SK-N-SH treated with all-trans-retinoic acid at 6 μM for 48 hours (cell line): ENCODE results near the gene ADCK1.

Experiments used
- ATAC-seq: fragments of 200-7000 bp; cut with Tn5 transposase; 3 replicates; pipeline ENCODE4 v1.9.1; 2020; ENCODE audit warnings: mild to moderate bottlenecking, moderate library complexity
- ARNTL ChIP-seq: fragments of 450-650 bp; formaldehyde crosslinking; IDR thresholded peaks from 2 replicates; pipeline ENCODE4 v1.5.0; 2020; ENCODE audit warnings: low read depth, mild to moderate bottlenecking, moderate library complexity, borderline replicate concordance
- BACH2 ChIP-seq: fragments of 250-450 bp; sonication (Bioruptor Pico); IDR thresholded peaks from 2 replicates; pipeline ENCODE4 v1.9.0; 2021; ENCODE audit warnings: mild to moderate bottlenecking, borderline replicate concordance
- CREB5 ChIP-seq: fragments of 250-450 bp; sonication (Bioruptor Pico); IDR thresholded peaks from 2 replicates; pipeline ENCODE4 v1.5.1; 2020; ENCODE audit warnings: low read depth, mild to moderate bottlenecking, moderate library complexity
- CSDC2 ChIP-seq: fragments of 250-450 bp; sonication (Bioruptor Pico); IDR thresholded peaks from 2 replicates; pipeline ENCODE4 v1.5.0; 2020; ENCODE audit warnings: mild to moderate bottlenecking, moderate library complexity
- CSRNP3 ChIP-seq: fragments of 250-450 bp; sonication (Bioruptor Pico); IDR thresholded peaks from 2 replicates; pipeline ENCODE4 v1.5.1; 2021; ENCODE audit warnings: mild to moderate bottlenecking, moderate library complexity
- ESRRG ChIP-seq: fragments of 250-450 bp; sonication (Bioruptor Pico); IDR thresholded peaks from 2 replicates; pipeline ENCODE4 v1.6.1; 2021; ENCODE audit warnings: mild to moderate bottlenecking
- GLIS3 ChIP-seq: fragments of 250-450 bp; sonication (Bioruptor Pico); IDR thresholded peaks from 2 replicates; pipeline ENCODE4 v1.5.0; 2020; ENCODE audit warnings: mild to moderate bottlenecking, moderate library complexity
- ISL1 ChIP-seq: fragments of 250-450 bp; sonication (Bioruptor Pico); IDR thresholded peaks from 2 replicates; pipeline ENCODE4 v2.1.2; 2022; ENCODE audit warnings: mild to moderate bottlenecking, moderate library complexity
- OSR1 ChIP-seq: fragments of 250-450 bp; sonication (Bioruptor Pico); IDR thresholded peaks from 2 replicates; pipeline ENCODE4 v1.8.0; 2022; ENCODE audit warnings: moderate library complexity, mild to moderate bottlenecking, inconsistent platforms
- PATZ1 ChIP-seq: fragments of 250-450 bp; sonication (Bioruptor Pico); IDR thresholded peaks from 2 replicates; pipeline ENCODE4 v1.8.0; 2020; ENCODE audit warnings: mild to moderate bottlenecking, moderate library complexity, borderline replicate concordance
- POU6F1 ChIP-seq: fragments of 250-450 bp; sonication (Bioruptor Pico); IDR thresholded peaks from 2 replicates; pipeline ENCODE4 v1.8.0; 2021; ENCODE audit warnings: low read depth, mild to moderate bottlenecking, moderate library complexity, borderline replicate concordance
- PPARA ChIP-seq: fragments of 250-450 bp; sonication (Bioruptor Pico); IDR thresholded peaks from 2 replicates; pipeline ENCODE4 v1.5.0; 2020; ENCODE audit warnings: mild to moderate bottlenecking, borderline replicate concordance
- RARB ChIP-seq: fragments of 250-450 bp; sonication (Bioruptor Pico); IDR thresholded peaks from 2 replicates; pipeline ENCODE4 v1.8.0; 2021; ENCODE audit warnings: mild to moderate bottlenecking, moderate library complexity
- SNAI2 ChIP-seq: fragments of 250-450 bp; sonication (Bioruptor Pico); IDR thresholded peaks from 2 replicates; pipeline ENCODE4 v1.5.0; 2020; ENCODE audit warnings: mild to moderate bottlenecking, moderate library complexity
- TCF4 ChIP-seq: fragments of 250-450 bp; sonication (Bioruptor Pico); IDR thresholded peaks from 2 replicates; pipeline ENCODE4 v1.8.0; 2021; ENCODE audit warnings: mild to moderate bottlenecking, moderate library complexity, borderline replicate concordance
- TSHZ2 ChIP-seq: fragments of 250-450 bp; sonication (Bioruptor Pico); IDR thresholded peaks from 2 replicates; pipeline ENCODE4 v1.5.0; 2020; ENCODE audit warnings: mild to moderate bottlenecking, moderate library complexity
- ZC3H10 ChIP-seq: fragments of 250-450 bp; sonication (Bioruptor Pico); IDR thresholded peaks from 2 replicates; pipeline ENCODE4 v1.5.1; 2021; ENCODE audit warnings: mild to moderate bottlenecking, moderate library complexity
- ZFP3 ChIP-seq: fragments of 250-450 bp; sonication (Bioruptor Pico); IDR thresholded peaks from 2 replicates; pipeline ENCODE4 v1.5.0; 2020; ENCODE audit warnings: mild to moderate bottlenecking, moderate library complexity
- ZNF565 ChIP-seq: fragments of 450-650 bp; formaldehyde crosslinking; conservative IDR thresholded peaks from 2 replicates; pipeline ENCODE4 v1.5.0; 2020; ENCODE audit warnings: low read depth, mild to moderate bottlenecking, moderate library complexity
- ZNF70 ChIP-seq: fragments of 450-650 bp; formaldehyde crosslinking; IDR thresholded peaks from 2 replicates; pipeline ENCODE4 v1.5.0; 2020; ENCODE audit warnings: mild to moderate bottlenecking, moderate library complexity
- ZNF8 ChIP-seq: fragments of 450-650 bp; formaldehyde crosslinking; IDR thresholded peaks from 2 replicates; pipeline ENCODE4 v1.5.0; 2020; ENCODE audit warnings: mild to moderate bottlenecking, moderate library complexity

Gene ADCK1

GRCh38 chr14:77823378-77823777 is 23.5 kb downstream of the ADCK1 start:
- TF ChIP-seq ZC3H10 (CRISPR knock-in tag): no peak
- no peak for TF ChIP-seq ESRRG (CRISPR knock-in tag)
- TF ChIP-seq PATZ1 (CRISPR knock-in tag): no peak
- ATAC-seq: no peak

- TF ChIP-seq CSRNP3 (CRISPR knock-in tag): no peak
- no peak for TF ChIP-seq BACH2 (CRISPR knock-in tag)
- no peak for TF ChIP-seq ZNF8 (CRISPR knock-in tag)
- TF ChIP-seq ESRRG (CRISPR knock-in tag): no peak
- no peak for TF ChIP-seq RARB (CRISPR knock-in tag)
- no peak for TF ChIP-seq POU6F1 (CRISPR knock-in tag)
- no peak for TF ChIP-seq CSDC2 (CRISPR knock-in tag)
- no peak for TF ChIP-seq CREB5 (CRISPR knock-in tag)
- no peak for TF ChIP-seq PPARA (CRISPR knock-in tag)
- no peak for TF ChIP-seq ISL1 (CRISPR knock-in tag)
- TF ChIP-seq ZNF70: no peak
- TF ChIP-seq TSHZ2 (CRISPR knock-in tag): no peak
- TF ChIP-seq SNAI2 (CRISPR knock-in tag): no peak
- TF ChIP-seq TCF4 (CRISPR knock-in tag): no peak
- TF ChIP-seq ZC3H10 (CRISPR knock-in tag): no peak
- no peak for TF ChIP-seq ZNF565
- TF ChIP-seq ZFP3 (CRISPR knock-in tag): no peak
- no peak for TF ChIP-seq PATZ1 (CRISPR knock-in tag)
- no peak for TF ChIP-seq GLIS3
- ATAC-seq: no peak
Measured at GRCh38 chr14:77825895-77826519, 26.1 kb downstream of the ADCK1 start.

GRCh38 chr14:77830692-77831091 is 30.8 kb downstream of the ADCK1 start:
- ATAC-seq: no peak
- TF ChIP-seq PPARA (CRISPR knock-in tag) (no peak), SNAI2 (CRISPR knock-in tag) (no peak), ZNF8 (CRISPR knock-in tag) (no peak), ZNF565 (no peak), ZFP3 (CRISPR knock-in tag) (no peak), CREB5 (CRISPR knock-in tag) (no peak), CSDC2 (CRISPR knock-in tag) (no peak), RARB (CRISPR knock-in tag) (no peak), ARNTL (no peak), OSR1 (CRISPR knock-in tag) (no peak), CSRNP3 (CRISPR knock-in tag) (no peak)
